GM21390 (cell line): ENCODE results near the gene RNU1-4.
"Not testable (repeated sequence)": the region's sequence is repeated elsewhere in the genome, so short reads cannot be mapped to it uniquely, and the experiment has no call there.

Source experiments
- ATAC-seq: cut with Tn5 transposase; IDR thresholded peaks from one replicate; pipeline ENCODE4 v1.9.1; 2021; ENCODE audit not compliant: unreplicated experiment

RNU1-4 gene

GRCh38 chr1:16764820-16765655 is 24.7 kb downstream of the RNU1-4 start:
- not testable (repeated sequence) for ATAC-seq

DNA sequence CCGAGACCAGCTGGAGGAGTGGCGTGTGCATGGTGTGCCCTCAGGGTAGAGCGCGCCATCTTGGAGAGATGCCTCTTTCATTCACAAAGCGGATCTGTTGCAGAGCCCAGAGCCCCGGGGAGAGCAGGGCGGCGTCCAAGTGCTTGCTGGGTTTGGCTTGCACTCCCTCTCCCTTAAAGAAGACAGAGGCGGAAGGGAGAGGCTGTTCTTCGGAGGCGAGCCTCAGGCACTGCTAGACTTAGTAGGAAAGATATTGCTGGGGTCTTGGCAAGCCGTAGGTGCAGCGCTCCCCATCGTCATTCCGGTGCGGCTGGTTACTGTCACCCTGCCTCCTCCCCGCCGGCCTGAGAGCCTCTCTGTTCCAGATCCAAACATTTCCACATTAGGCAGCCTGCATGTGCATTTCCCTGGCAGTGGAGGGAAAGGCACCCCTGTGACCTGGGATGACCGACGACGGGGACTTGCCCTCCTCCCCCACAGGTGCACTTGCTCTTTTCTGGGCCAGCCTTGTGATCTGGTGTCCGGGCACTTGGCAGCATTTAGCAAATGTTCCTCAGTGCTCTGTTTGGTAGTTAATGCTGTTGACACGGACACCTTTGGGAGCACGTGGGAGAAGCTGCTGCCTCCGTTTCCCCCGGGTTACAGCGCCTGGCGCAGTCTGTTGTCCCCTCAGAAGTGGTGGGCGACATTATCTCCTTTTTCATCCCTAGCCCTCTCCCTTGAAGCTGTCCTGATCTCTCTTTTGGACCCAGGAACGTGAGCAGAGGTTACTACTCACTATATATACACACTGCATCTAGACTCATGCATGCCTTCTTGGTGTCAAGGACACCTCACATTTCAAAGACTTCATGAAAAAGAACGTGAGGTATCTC is 25.7 kb downstream of the RNU1-4 start:
- ATAC-seq = not testable (repeated sequence)

DNA sequence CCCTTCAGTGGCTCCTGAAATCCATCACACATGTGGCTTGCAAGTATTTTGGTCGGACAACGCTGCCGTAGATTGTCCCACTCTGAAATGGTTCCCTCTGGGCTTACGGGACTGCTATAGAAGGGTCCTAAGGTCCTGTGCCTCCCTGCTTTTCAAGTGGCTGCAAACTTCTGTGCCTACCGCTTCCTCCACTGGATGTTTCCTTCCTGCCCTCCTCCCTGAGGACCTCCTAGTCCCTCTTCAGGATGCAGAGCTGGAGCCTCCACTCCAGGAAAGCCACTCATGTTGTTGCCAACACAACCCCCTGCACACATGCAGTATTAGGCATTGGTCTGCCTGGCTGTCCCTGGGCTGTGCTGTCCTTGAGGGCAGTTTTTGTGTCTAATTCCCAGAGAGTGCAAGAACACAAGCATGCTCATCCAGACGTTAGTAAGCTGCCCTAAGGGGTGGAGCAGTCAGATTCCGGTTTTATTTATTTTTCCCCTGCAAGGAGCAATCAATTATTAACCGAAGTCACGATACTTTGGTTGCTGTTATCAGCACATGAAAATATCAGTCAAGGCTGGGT is 26.5 kb downstream of the RNU1-4 start:
- ATAC-seq = not testable (repeated sequence)

DNA sequence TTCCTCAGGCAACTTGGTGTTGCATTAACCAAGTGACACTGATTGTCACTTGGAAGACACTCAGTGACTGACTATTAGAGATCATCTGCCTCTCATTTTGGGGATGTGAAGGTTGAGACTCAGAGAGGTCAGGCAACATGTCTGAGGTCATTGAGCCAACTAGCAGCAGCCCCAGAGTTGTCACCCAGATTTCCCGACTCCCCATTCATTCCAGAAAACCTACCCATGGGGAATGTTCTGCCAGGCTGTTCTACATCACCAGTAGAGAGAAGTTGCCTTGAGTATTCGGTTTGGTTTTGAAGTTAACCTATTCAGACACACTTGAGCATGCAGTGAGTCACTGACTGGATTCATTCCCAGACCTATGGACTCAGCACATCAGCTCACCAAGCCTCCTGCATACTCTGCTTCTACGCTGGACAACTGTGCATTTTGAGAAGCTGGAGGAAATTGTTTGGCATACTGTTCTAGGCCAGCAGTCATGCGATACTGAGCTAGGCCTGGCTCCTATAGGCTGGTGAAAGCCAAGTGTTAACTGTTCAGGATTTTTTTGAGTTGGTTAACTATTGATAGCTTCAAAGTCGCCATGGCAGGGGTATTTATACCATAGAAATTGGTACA is 29.9 kb downstream of the RNU1-4 start:
- not testable (repeated sequence) for ATAC-seq

DNA sequence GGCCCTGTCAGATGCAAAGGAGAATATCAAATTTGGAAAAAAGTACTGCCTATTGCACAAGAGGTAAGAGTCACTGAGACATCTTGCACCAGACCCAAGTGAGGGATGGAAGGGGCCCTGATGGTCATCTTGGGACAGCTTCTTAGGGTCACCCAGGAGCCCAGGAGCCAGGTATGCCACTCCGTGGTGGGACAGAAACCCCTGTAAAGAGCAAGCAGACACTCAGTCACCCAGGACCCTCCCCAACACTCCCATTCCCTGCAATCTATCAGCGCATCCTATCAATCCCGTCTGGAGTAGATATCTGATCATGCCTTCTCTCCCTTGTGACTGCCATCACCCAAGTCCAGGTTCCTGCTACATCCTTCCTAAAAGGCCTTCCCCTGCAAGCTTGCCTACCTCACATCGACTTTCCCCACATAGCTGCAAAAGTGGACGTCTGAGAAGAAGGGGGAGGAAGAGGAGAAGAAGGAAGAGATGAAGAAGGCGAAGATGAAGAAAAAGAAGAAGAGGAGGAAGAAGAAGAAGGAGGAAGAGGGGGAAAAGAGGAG is 30.7 kb downstream of the RNU1-4 start:
- ATAC-seq = not testable (repeated sequence)

DNA sequence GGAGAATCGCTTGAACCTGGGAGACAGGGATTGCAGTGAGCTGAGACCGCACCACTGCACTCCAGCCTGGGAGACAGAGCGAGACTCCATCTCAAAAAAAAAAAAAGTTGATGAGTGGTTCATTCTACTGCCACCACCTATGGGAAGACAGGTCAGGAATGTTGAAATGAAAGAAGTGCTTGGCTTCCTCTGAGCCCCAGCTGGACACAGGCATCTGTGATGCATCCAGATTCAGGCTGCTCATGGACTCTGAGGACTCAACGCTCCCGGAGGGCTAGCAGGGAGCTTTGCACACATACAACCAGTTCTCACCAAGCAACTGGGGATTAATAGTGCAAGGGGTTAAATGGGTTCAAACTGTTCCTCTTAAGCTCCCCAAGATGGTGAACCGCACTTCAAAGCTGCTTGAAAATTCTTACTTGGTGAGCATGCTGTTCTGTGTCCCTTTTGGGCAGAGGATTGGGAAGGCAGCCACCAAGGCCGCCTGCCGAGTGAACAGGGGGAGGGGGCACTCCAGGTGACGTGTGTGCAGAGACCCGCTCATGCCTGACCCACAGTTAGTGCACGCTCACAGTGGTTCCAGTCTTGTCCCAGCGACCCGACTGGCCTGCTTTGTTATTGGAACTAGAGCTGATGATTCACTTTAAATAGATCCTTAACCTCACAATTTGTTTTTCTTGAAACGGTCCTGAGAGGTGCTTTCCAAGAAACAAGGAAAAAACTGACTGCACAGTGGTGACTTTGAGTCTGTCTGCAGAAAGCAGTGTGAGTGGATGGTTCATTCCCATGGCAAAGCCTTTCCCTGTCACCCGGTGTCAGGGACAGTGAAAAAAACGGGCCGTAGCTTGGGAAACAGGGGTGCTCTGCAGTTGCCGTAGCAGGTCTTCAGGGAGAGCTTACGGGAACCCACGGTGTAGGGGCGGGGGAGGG is 32.2 kb downstream of the RNU1-4 start:
- not testable (repeated sequence) for ATAC-seq

DNA sequence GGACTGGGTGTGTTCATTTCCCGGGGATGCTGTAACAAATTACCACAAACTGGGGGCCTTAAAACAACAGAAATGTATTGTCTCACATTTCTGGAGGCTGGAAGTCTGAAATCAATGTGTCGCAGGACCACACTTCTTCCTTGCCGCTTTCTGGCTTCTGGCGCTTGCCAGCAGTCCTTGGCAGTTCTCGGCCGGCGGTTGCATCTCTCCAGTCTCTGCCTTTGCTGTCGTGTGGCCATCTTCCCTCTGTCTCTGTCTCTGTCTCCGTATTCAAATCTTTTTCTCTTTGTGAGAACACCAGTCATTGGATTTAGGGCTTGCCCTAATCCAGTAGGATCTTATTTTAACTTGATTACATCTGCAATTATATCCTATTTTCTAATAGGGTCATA is 32.9 kb downstream of the RNU1-4 start:
- not testable (repeated sequence) for ATAC-seq

DNA sequence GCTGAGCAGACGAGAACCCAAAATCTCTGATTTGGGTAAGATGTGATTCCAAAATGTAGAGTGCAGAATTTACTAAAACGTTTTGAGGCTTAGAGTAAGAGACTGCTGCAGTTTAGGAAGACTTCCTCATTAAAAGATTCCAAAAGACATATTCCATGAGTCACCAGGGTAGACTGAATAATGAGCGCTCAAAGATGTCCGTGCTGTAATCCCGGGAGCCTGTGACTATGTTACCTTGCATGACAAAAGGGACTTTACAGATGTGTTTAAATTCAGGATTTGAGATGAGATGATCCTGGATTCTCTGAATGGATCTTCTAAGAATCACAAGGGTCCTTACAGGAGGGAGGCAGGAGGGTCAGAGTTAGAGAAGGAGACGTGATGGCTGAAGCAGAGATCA is 33.4 kb downstream of the RNU1-4 start:
- not testable (repeated sequence) for ATAC-seq

DNA sequence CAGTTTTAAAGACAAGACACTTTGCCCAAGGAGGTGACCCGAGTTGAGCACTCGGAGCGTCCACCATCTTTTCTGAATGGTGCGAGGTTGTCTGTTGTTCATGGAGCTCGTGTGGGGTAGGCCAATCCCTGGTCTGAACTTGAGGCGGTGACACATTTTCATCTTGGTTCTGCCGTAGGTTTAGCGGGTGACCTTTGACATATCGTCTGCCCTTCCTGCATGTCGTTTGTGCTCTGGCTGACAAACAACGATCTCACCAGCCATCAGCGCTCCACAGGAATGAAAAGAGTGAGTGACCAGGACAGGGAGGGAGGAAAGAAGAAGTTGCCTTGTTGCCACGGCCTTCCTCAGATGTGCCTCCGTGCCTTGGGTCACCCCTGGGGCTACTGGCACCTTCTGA is 34.5 kb downstream of the RNU1-4 start:
- not testable (repeated sequence) for ATAC-seq

- not testable (repeated sequence) for ATAC-seq
Measured at GRCh38 chr1:16775290-16775689, 35.0 kb downstream of the RNU1-4 start.

DNA sequence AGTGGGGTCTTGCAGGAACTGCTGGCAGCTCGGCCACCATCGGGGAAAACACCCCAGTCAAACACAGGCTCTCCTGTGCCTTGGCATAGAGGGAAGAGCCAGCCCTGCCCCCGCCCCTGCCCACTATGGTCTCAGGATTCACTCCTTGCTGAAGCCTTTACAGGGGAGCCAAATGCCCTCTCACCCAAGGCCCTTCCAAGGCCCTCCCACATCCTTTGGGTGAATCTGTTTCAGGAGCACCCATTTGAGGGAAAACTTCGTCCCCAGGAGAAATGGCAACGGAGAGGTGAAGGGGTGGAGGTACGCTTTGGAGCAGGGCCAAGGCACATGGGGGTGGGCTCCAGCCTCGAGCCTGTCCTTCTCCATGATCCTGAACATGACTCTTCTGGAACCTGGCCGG is 35.9 kb downstream of the RNU1-4 start:
- not testable (repeated sequence) for ATAC-seq

DNA sequence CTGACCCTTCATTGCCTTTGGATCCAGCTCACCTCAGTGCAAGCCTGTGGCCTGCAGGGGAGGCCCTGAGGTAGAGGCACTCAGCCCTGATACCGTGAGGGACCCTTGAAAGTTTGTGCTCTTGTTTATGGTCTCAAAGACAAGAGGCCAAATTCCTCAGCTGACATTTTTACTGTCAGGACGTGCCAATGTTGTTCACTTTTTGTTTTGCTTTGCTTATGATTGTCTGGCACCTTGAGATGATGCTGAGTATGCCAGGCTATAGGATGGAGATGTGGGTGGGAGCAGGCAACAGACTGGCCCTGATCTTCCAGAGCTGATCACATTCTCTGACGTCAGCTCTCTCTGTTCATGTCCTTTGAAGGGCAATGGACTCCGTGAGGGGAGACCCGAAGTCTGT is 36.5 kb downstream of the RNU1-4 start:
- ATAC-seq = not testable (repeated sequence)

DNA sequence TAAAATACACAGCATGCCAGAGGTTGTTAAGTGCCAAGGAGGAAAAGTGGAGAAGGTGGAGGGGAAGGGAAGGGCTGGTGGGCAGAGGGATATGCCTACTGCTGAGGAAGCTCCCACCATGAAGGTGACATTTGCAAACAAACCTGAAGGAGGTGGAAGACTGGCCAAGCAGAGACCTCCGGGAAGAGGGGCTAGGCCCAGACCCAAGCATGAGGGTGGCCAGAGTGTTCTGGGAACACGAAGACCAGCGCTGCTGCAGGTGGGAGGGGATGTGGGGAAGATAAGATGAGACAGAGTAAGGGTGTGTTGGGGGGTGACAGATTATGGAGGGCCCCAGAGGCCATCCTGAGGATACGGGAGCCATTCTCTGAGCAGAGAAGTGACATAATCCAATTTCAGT is 37.5 kb downstream of the RNU1-4 start:
- ATAC-seq = not testable (repeated sequence)

GRCh38 chr1:16779525-16779924 is 39.2 kb downstream of the RNU1-4 start:
- ATAC-seq = not testable (repeated sequence)

GRCh38 chr1:16781033-16781432 is 40.7 kb downstream of the RNU1-4 start:
- not testable (repeated sequence) for ATAC-seq

DNA sequence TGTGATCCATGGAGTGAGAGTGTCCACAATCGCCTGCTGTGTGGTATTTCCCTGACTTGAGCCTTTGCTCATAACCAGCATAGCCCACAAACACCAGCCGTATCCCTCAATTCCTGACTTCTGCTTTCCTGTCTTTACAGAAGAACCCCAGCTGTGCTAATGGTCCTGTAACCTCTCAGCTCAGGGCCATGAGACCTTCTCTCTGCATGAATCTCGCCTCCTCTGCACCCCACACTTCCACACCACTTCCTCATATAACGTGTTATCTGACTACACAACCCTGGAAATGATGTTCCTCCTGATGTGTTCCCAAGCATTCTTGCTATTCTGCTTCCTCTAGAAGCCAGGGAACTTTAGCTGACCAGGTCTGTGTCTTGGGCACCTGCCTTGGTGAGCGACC is 41.3 kb downstream of the RNU1-4 start:
- not testable (repeated sequence) for ATAC-seq

DNA sequence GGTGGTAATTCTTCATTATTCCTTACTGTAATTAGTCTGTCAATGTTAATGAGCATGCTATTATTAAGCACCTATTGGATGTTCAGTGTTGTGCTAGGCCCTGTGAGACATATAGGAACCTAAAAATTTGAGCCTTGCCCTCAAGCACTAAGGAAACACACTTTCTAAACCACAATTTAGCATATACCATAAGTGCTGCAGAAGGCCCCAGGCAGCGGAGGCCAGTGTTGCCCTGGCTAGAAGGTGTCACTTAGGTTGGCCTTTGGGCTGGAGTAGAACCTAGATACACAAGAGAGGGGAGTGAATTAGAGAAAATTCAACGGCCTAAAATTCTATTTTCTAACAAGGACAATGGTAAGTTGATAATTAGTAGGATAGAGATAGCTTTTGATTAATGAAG is 44.6 kb downstream of the RNU1-4 start:
- not testable (repeated sequence) for ATAC-seq

- ATAC-seq = not testable (repeated sequence)
Measured at GRCh38 chr1:16786362-16786761, 46.0 kb downstream of the RNU1-4 start.

- ATAC-seq = not testable (repeated sequence)
Measured at GRCh38 chr1:16787175-16787574, 46.9 kb downstream of the RNU1-4 start.

- ATAC-seq = not testable (repeated sequence)
Measured at GRCh38 chr1:16787711-16788110, 47.4 kb downstream of the RNU1-4 start.
